CD4-positive, CD25-positive, alpha-beta regulatory T cell (primary cell): ENCODE results near the gene TRIO. TPM values are rescaled to one million over a fixed set of nuclear protein-coding genes. Genes with fewer than 3 reads are reported as not detected.

Experiments used
- ATAC-seq, 2 donors: fragments of 150-1000 bp; cut with Tn5 transposase; one replicate each; pipeline ENCODE4 v1.10.0; 2021; ENCODE audit warnings: low read depth in 2 of 2, moderate number of reproducible peaks in 2 of 2, moderate library complexity in 1 of 2
- DNase-seq, 3 donors: peaks; one replicate each; pipeline versions ENCODE4 v3.0.0 to v3.0.0-alpha.2; 2012 to 2022; ENCODE audit warnings: mixed read lengths in 1 of 3
- H3K27ac ChIP-seq: one replicate; pipeline ENCODE4 v1.7.0; 2013; ENCODE audit warnings: mild to moderate bottlenecking, low read length; ENCODE audit not compliant: insufficient read depth, poor library complexity, severe bottlenecking
- H3K27me3 ChIP-seq: one replicate; pipeline ENCODE4 v1.7.0; 2013; ENCODE audit warnings: low read length; ENCODE audit not compliant: control insufficient read depth, insufficient read depth
- H3K36me3 ChIP-seq: one replicate; pipeline ENCODE4 v1.7.0; 2013; ENCODE audit warnings: mild to moderate bottlenecking, low read length, moderate library complexity; ENCODE audit not compliant: control insufficient read depth, insufficient read depth
- H3K4me1 ChIP-seq: 2 replicates; pipeline ENCODE4 v1.7.0; 2013; ENCODE audit warnings: mild to moderate bottlenecking, low read length; ENCODE audit not compliant: insufficient read depth, control insufficient read depth, poor library complexity, severe bottlenecking
- H3K4me3 ChIP-seq: one replicate; pipeline ENCODE4 v1.7.0; 2013; ENCODE audit warnings: low read depth, mild to moderate bottlenecking, low read length, moderate library complexity
- H3K9me3 ChIP-seq, 2 experiments: 1 replicate in 1 of 2; 2 replicates in 1 of 2; pipeline ENCODE4 v1.7.0; 2013; ENCODE audit warnings: low read length in 2 of 2, mild to moderate bottlenecking in 1 of 2, moderate library complexity in 1 of 2; ENCODE audit not compliant: control insufficient read depth in 2 of 2
- H3K27ac Mint-ChIP-seq, 3 donors: one replicate each; pipeline ENCODE4 v1.8.0; 2020 to 2022; ENCODE audit warnings: mild to moderate bottlenecking in 3 of 3, mixed read lengths in 3 of 3, moderate library complexity in 2 of 3
- H3K27me3 Mint-ChIP-seq: one replicate; pipeline ENCODE4 v1.8.0; 2022; ENCODE audit warnings: mild to moderate bottlenecking, mixed read lengths
- H3K36me3 Mint-ChIP-seq: one replicate; pipeline ENCODE4 v1.8.0; 2020; ENCODE audit warnings: mixed read lengths
- H3K4me1 Mint-ChIP-seq, 4 donors: one replicate each; pipeline ENCODE4 v1.8.0; 2020 to 2022; ENCODE audit warnings: mixed read lengths in 4 of 4, mild to moderate bottlenecking in 1 of 4
- H3K4me3 Mint-ChIP-seq, 4 donors: one replicate each; pipeline ENCODE4 v1.8.0; 2020 to 2022; ENCODE audit warnings: mild to moderate bottlenecking in 4 of 4, mixed read lengths in 4 of 4, moderate library complexity in 3 of 4
- H3K9me3 Mint-ChIP-seq, 7 donors: one replicate each; pipeline ENCODE4 v1.8.0; 2020 to 2022; ENCODE audit warnings: mixed read lengths in 7 of 7, mild to moderate bottlenecking in 3 of 7, moderate library complexity in 2 of 7
- polyA plus RNA-seq, 4 donors: library from polyadenylated mRNA; unstranded; fragments of 300-500 nt; fragmentation: Illumina TruSeq; gene quantifications; one replicate each; pipeline ENCODE4 v1.2.3, GENCODE V29; 2021
- total RNA-seq: library from RNA; stranded (reverse); gene quantifications from one replicate; pipeline ENCODE4 v1.2.3, GENCODE V29; 2022

The TRIO gene
- total and polyA plus RNA-seq, 5 donors from 2014 or later: 1.2 to 7.6 (median 1.8) TPM

- H3K9me3 ChIP-seq: no peaks in the 10 kb centered on the region
- no peak overlapping the region for H3K27ac ChIP-seq
- no peak overlapping the region for H3K4me3 ChIP-seq
- no peaks in the 10 kb centered on the region for H3K27me3 ChIP-seq
- peaks cover 0 to 13% (median 4%) of the 10 kb centered on the region in 4 donors for H3K4me1 Mint-ChIP-seq
- no peak overlapping the region for H3K4me3 Mint-ChIP-seq
- peaks cover 18% of the 10 kb centered on the region for H3K27me3 Mint-ChIP-seq
- no peaks in the 10 kb centered on the region for H3K36me3 ChIP-seq
- H3K9me3 Mint-ChIP-seq: peaks cover 0 to 10% (median 4%) of the 10 kb centered on the region in 7 donors
- H3K4me1 ChIP-seq: no peaks in the 10 kb centered on the region
- ATAC-seq (no peak), DNase-seq (peak in 1 of 3 donors; percentile 49)
- H3K27ac Mint-ChIP-seq: no peak overlapping the region
- no peaks in the 10 kb centered on the region for H3K36me3 Mint-ChIP-seq
These were observed 35.6 kb upstream of the TRIO start for GRCh38 chr5:14107536-14107935.

GRCh38 chr5:14108170-14108996 is 34.8 kb upstream of the TRIO start:
- no peak overlapping the region for H3K4me3 ChIP-seq
- no peak overlapping the region for H3K27ac ChIP-seq
- H3K36me3 ChIP-seq: no peaks in the 10 kb centered on the region
- Mint-ChIP-seq H3K36me3 (no peaks in the 10 kb centered on the region), H3K9me3 (peaks cover 0 to 4% (median under 1%) of the 10 kb centered on the region in 7 donors), H3K27me3 (peaks cover 18% of the 10 kb centered on the region), H3K4me3 (peak overlapping the region in 1 of 4 donors; percentile 81), H3K27ac (no peak overlapping the region), H3K4me1 (peaks cover 0 to 13% (median 4%) of the 10 kb centered on the region in 4 donors)
- peak in 2 of 3 donors; percentile 22 to 62 for DNase-seq
- no peaks in the 10 kb centered on the region for H3K9me3 ChIP-seq
- H3K27me3 ChIP-seq: no peaks in the 10 kb centered on the region
- ATAC-seq: peak; percentile 42 to 43
- no peaks in the 10 kb centered on the region for H3K4me1 ChIP-seq

- H3K9me3 ChIP-seq: no peaks in the 10 kb centered on the region
- H3K27ac Mint-ChIP-seq: no peak overlapping the region
- ATAC-seq (no peak), DNase-seq (peak in 1 of 3 donors; percentile 57)
- no peaks in the 10 kb centered on the region for H3K36me3 ChIP-seq
- H3K4me1 Mint-ChIP-seq: peaks cover 0 to 13% (median 4%) of the 10 kb centered on the region in 4 donors
- H3K36me3 Mint-ChIP-seq: no peaks in the 10 kb centered on the region
- H3K27me3 ChIP-seq: no peaks in the 10 kb centered on the region
- no peaks in the 10 kb centered on the region for H3K4me1 ChIP-seq
- H3K4me3 ChIP-seq: no peak overlapping the region
- H3K4me3 Mint-ChIP-seq: no peak overlapping the region
- peaks cover 19% of the 10 kb centered on the region for H3K27me3 Mint-ChIP-seq
- peaks cover 0 to 4% (median 0%) of the 10 kb centered on the region in 7 donors for H3K9me3 Mint-ChIP-seq
- H3K27ac ChIP-seq: no peak overlapping the region
These were observed 33.9 kb upstream of the TRIO start for GRCh38 chr5:14109041-14109747.

- Histone ChIP-seq H3K36me3 (no peaks in the 10 kb centered on the region), H3K27me3 (no peaks in the 10 kb centered on the region), H3K27ac (no peak overlapping the region), H3K4me1 (no peaks in the 10 kb centered on the region), H3K4me3 (no peak overlapping the region), H3K9me3 (no peaks in the 10 kb centered on the region)
- H3K4me3 Mint-ChIP-seq: no peak overlapping the region
- no peaks in the 10 kb centered on the region for H3K36me3 Mint-ChIP-seq
- DNase-seq (no peak), ATAC-seq (no peak)
- peaks cover 23% of the 10 kb centered on the region for H3K27me3 Mint-ChIP-seq
- no peak overlapping the region for H3K27ac Mint-ChIP-seq
- H3K4me1 Mint-ChIP-seq: peaks cover 0 to 13% (median 4%) of the 10 kb centered on the region in 4 donors
- H3K9me3 Mint-ChIP-seq: peaks cover 0 to 6% (median 1%) of the 10 kb centered on the region in 7 donors
These were observed 33.4 kb upstream of the TRIO start for GRCh38 chr5:14109771-14110170.

- no peaks in the 10 kb centered on the region for H3K36me3 Mint-ChIP-seq
- peaks cover 0 to 6% (median 1%) of the 10 kb centered on the region in 7 donors for H3K9me3 Mint-ChIP-seq
- H3K4me3 Mint-ChIP-seq: no peak overlapping the region
- Histone ChIP-seq H3K9me3 (no peaks in the 10 kb centered on the region), H3K27ac (no peak overlapping the region), H3K36me3 (no peaks in the 10 kb centered on the region), H3K27me3 (no peaks in the 10 kb centered on the region), H3K4me3 (no peak overlapping the region), H3K4me1 (no peaks in the 10 kb centered on the region)
- DNase-seq: no peak
- peaks cover 0 to 13% (median 4%) of the 10 kb centered on the region in 4 donors for H3K4me1 Mint-ChIP-seq
- H3K27me3 Mint-ChIP-seq: peaks cover 23% of the 10 kb centered on the region
- ATAC-seq: no peak
- H3K27ac Mint-ChIP-seq: no peak overlapping the region
These were observed 32.9 kb upstream of the TRIO start for GRCh38 chr5:14110196-14110595.

- H3K9me3 Mint-ChIP-seq: peaks cover 0 to 6% (median 1%) of the 10 kb centered on the region in 7 donors
- no peak overlapping the region for H3K27ac Mint-ChIP-seq
- H3K4me3 ChIP-seq: no peak overlapping the region
- H3K27me3 ChIP-seq: no peaks in the 10 kb centered on the region
- no peak for DNase-seq
- H3K4me3 Mint-ChIP-seq: no peak overlapping the region
- no peaks in the 10 kb centered on the region for H3K9me3 ChIP-seq
- H3K36me3 Mint-ChIP-seq: no peaks in the 10 kb centered on the region
- no peaks in the 10 kb centered on the region for H3K36me3 ChIP-seq
- ATAC-seq: no peak
- H3K27me3 Mint-ChIP-seq: peaks cover 23% of the 10 kb centered on the region
- H3K27ac ChIP-seq: no peak overlapping the region
- H3K4me1 ChIP-seq: no peaks in the 10 kb centered on the region
- H3K4me1 Mint-ChIP-seq: peaks cover 0 to 13% (median 4%) of the 10 kb centered on the region in 4 donors
These were observed 32.5 kb upstream of the TRIO start for GRCh38 chr5:14110680-14111079.

GRCh38 chr5:14112998-14113652 is 30.0 kb upstream of the TRIO start:
- H3K9me3 Mint-ChIP-seq: peaks cover 0 to 6% (median 0%) of the 10 kb centered on the region in 7 donors
- peaks cover 0 to 13% (median 4%) of the 10 kb centered on the region in 4 donors for H3K4me1 Mint-ChIP-seq

More at GRCh38 chr5:14112998-14113652, 30.0 kb upstream of the TRIO start:
- DNase-seq (no peak), ATAC-seq (no peak)
- H3K27ac Mint-ChIP-seq: no peak overlapping the region
- Histone ChIP-seq H3K4me3 (no peak overlapping the region), H3K4me1 (no peaks in the 10 kb centered on the region), H3K9me3 (no peaks in the 10 kb centered on the region), H3K27ac (no peak overlapping the region), H3K36me3 (no peaks in the 10 kb centered on the region), H3K27me3 (no peaks in the 10 kb centered on the region)
- H3K4me3 Mint-ChIP-seq: no peak overlapping the region
- no peaks in the 10 kb centered on the region for H3K36me3 Mint-ChIP-seq
- H3K27me3 Mint-ChIP-seq: peaks cover 14% of the 10 kb centered on the region
